HG03439 (cell line): Measurements from ENCODE around the gene PCDHB13.
"Not testable (repeated sequence)": the region's sequence is repeated elsewhere in the genome, so short reads cannot be mapped to it uniquely, and the experiment has no call there.

ENCODE experiments used
- ATAC-seq: cut with Tn5 transposase; IDR thresholded peaks from one replicate; pipeline ENCODE4 v1.9.1; 2021; ENCODE audit warnings: mild to moderate bottlenecking, moderate library complexity; ENCODE audit not compliant: unreplicated experiment

The PCDHB13 gene

DNA sequence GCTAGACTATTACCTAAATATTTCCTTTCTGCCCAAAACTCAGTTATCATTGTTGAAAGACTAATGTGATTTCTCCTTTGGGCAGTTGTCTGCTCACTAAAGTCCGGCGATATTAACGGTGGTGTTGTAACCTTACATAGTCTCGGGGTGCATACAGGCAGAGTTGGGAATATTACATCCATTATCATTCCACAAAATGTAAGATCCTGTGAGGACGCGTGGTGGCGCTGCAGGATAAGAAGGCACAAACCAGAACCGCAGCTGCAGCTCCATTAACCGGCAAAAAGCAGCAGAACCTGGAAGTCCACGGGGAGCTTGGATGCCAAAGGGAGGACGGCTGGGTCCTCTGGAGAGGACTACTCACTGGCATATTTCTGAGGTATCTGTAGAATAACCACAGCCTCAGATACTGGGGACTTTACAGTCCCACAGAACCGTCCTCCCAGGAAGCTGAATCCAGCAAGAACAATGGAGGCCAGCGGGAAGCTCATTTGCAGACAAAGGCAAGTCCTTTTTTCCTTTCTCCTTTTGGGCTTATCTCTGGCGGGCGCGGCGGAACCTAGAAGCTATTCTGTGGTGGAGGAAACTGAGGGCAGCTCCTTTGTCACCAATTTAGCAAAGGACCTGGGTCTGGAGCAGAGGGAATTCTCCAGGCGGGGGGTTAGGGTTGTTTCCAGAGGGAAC, at the start of gene PCDHB13:
Gene PCDHB13, plus strand, starts transcription at position 264 of the 684 bp plus-strand sequence. Its CDS starts 205 bp downstream, at position 469.
- not testable (repeated sequence) for ATAC-seq

DNA sequence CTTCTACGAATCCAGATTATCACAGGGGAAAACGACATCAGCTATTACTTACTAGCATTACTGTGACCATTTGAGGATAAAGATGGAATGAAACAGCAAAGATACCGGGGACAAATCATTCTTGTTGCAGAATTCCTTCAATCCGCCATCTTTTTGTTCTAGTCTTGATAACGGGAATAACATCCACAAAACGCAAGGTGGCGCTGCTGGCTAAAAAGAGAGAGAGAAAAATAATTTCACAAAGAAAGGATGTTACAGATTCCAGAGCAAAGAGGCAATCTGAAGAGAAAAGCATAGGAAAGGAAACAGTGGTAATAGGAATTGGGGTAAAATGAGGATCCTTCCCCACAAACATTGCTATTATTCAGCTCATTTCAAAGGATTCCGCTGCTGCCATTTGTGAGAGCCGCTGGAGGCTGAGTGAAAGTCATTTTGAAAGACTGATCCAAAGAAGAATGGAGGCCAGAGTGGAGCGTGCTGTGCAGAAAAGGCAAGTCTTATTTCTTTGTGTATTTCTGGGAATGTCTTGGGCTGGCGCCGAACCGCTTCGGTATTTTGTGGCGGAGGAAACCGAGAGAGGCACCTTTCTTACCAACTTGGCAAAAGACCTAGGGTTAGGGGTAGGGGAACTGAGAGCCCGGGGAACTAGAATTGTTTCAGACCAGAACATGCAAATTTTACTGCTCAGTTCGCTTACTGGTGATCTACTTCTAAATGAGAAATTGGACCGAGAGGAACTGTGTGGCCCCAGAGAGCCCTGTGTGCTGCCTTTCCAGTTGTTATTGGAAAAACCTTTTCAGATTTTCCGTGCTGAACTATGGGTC, 41.1 kb upstream of the PCDHB13 start, which contains the start of gene PCDHB7:
Gene PCDHB7, plus strand, starts transcription at position 264 of the 824 bp plus-strand sequence. Its CDS starts 192 bp downstream, at position 456.
- ATAC-seq = no peak

DNA sequence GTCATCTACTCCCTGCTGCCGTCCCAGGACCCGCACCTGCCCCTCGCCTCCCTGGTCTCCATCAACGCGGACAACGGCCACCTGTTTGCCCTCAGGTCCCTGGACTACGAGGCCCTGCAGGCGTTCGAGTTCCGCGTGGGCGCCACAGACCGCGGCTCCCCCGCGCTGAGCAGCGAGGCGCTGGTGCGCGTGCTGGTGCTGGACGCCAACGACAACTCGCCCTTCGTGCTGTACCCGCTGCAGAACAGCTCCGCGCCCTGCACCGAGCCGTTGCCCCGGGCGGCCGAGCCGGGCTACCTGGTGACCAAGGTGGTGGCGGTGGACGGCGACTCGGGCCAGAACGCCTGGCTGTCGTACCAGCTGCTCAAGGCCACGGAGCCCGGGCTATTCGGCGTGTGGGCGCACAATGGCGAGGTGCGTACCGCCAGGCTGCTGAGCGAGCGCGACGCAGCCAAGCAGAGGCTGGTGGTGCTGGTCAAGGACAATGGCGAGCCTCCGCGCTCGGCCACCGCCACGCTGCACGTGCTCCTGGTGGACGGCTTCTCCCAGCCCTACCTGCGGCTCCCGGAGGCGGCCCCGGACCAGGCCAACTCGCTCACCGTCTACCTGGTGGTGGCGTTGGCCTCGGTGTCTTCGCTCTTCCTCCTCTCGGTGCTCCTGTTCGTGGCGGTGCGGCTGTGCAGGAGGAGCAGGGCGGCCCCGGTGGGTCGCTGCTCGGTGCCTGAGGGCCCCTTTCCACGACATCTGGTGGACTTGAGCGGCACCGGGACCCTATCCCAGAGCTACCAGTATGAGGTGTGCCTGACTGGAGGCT, 39.2 kb upstream of the PCDHB13 start:
- not testable (repeated sequence) for ATAC-seq

DNA sequence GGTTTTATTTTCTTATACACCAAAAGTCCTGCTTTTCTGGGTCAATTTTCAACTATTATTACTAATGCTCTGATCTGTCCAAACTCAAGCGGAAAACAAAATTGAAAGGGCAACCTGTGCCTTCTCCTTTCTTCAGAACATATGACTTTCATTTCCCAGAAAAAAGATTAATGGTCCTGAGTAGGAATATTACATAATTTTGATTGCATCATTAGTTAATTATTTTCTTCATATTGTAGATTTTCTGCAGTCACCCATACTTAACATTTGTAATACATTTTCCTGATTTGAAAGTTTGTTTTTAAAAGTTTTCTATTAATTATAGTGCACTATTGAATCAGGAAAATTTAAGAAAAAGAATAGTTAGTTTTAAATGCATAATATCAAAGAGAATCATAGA, 37.8 kb upstream of the PCDHB13 start:
- ATAC-seq = no peak

DNA sequence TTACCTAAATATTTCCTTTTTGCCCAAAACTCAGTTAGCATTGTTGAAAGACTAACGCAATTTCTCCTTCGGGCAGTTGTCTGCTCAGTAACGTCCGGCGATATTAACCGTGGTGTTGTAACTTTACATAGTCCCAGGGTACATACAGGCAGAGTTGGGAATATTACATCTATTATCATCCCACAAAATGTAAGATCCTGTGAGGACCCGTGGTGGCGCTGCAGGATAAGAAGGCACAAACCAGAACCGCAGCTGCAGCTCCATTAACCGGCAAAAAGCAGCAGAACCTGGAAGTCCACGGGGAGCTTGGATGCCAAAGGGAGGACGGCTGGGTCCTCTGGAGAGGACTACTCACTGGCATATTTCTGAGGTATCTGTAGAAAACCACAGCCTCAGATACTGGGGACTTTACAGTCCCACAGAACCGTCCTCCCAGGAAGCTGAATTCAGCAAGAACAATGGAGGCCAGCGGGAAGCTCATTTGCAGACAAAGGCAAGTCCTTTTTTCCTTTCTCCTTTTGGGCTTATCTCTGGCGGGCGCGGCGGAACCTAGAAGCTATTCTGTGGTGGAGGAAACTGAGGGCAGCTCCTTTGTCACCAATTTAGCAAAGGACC, 36.0 kb upstream of the PCDHB13 start, which contains the start of gene PCDHB8:
Gene PCDHB8, plus strand, starts transcription at position 214 of the 615 bp plus-strand sequence. Its CDS starts 245 bp downstream, at position 459.
- ATAC-seq = not testable (repeated sequence)

DNA sequence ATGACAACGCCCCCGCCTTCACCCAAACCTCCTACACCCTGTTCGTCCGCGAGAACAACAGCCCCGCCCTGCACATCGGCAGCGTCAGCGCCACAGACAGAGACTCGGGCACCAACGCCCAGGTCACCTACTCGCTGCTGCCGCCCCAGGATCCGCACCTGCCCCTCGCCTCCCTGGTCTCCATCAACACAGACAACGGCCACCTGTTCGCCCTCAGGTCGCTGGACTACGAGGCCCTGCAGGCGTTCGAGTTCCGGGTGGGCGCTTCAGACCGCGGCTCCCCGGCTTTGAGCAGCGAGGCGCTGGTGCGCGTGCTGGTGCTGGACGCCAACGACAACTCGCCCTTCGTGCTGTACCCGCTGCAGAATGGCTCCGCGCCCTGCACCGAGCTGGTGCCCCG, 34.3 kb upstream of the PCDHB13 start:
- not testable (repeated sequence) for ATAC-seq

DNA sequence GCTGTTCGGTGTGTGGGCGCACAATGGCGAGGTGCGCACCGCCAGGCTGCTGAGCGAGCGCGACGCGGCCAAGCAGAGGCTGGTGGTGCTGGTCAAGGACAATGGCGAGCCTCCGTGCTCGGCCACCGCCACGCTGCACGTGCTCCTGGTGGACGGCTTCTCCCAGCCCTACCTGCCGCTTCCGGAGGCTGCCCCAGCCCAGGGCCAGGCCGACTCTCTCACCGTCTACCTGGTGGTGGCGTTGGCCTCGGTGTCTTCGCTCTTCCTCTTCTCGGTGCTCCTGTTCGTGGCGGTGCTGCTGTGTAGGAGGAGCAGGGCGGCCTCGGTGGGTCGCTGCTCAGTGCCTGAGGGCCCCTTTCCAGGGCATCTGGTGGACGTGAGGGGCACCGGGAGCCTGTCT, 33.8 kb upstream of the PCDHB13 start:
- ATAC-seq = not testable (repeated sequence)

DNA sequence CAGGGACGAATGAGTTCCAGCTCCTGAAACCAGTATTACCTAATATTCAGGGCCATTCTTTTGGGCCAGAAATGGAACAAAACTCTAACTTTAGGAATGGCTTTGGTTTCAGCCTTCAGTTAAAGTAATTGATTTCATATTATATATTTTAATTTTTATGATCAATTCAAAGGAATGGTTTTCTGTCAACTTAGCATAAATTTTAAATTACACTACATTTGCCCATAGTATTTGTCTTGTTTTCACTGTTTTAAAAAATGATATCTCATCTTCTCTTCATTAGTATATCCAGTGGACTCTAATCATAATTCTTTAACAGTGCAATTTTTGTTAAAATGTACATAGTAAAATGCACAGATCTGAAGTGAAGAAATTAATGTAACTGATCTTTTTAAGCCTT, 33.4 kb upstream of the PCDHB13 start:
- no peak for ATAC-seq

DNA sequence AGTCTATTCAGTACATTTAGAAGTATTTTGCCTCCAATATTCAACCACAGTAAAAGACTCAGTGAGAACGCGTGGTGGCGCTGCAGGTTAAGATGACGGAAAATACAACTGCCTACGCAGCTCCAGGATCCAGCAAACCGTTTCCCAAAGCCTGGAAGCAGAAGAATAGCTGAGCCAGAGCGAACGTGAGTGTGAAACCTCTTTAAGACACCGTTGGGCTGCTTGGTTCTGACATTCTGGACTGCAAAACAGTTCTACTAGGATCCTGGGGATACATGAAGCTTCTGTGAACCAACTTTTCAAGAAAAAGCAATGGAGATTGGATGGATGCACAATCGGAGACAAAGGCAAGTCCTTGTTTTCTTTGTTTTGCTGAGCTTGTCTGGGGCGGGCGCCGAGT, 31.5 kb upstream of the PCDHB13 start, which contains the start of gene PCDHB16:
Gene PCDHB16, plus strand, starts transcription at position 140 of the 400 bp plus-strand sequence. Its CDS starts 173 bp downstream, at position 313.
- ATAC-seq = no peak

DNA sequence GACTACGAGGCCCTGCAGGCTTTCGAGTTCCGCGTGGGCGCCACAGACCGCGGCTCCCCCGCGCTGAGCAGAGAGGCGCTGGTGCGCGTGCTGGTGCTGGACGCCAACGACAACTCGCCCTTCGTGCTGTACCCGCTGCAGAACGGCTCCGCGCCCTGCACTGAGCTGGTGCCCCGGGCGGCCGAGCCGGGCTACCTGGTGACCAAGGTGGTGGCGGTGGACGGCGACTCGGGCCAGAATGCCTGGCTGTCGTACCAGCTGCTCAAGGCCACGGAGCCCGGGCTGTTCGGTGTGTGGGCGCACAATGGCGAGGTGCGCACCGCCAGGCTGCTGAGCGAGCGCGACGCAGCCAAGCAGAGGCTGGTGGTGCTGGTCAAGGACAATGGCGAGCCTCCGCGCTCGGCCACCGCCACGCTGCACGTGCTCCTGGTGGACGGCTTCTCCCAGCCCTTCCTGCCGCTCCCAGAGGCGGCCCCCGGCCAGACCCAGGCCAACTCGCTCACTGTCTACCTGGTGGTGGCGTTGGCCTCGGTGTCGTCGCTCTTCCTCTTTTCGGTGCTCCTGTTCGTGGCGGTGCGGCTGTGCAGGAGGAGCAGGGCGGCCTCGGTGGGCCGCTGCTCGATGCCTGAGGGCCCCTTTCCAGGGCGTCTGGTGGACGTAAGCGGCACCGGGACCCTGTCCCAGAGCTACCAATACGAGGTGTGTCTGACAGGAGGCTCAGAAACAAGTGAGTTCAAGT, 29.4 kb upstream of the PCDHB13 start:
- not testable (repeated sequence) for ATAC-seq

DNA sequence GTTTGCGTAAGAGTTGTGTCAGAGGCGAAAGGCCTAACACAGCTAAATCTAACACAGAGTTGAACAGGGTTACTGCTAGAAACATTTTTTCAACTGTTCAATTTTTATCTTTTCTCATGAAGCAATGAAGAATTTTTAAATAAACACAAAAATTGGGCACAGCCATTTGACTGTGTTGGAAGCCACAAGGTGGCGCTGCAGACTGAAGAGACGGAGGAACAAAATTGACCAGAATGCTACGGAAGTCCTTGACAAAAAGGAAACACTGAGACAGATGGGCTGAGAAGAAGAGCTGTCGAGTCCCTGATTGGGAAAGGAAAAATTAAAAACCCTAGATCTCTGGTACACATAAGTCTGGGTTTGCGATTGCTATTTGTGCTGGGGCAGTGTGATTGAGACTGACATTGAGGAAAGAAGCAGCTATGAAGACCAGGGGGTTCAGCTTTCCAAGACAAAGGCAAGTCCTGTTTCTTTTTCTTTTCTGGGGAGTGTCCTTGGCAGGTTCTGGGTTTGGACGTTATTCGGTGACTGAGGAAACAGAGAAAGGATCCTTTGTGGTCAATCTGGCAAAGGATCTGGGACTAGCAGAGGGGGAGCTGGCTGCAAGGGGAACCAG, 26.7 kb upstream of the PCDHB13 start, which contains the start of gene PCDHB9:
Gene PCDHB9, plus strand, starts transcription at position 265 of the 616 bp plus-strand sequence. Its CDS starts 158 bp downstream, at position 423.
- ATAC-seq = no peak

DNA sequence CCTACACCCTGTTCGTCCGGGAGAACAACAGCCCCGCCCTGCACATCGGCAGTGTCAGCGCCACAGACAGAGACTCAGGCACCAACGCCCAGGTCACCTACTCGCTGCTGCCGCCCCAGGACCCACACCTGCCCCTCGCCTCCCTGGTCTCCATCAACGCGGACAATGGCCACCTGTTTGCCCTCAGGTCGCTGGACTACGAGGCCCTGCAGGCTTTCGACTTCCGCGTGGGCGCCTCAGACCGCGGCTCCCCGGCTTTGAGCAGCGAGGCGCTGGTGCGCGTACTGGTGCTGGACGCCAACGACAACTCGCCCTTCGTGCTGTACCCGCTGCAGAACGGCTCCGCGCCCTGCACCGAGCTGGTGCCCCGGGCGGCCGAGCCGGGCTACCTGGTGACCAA, 25.0 kb upstream of the PCDHB13 start:
- not testable (repeated sequence) for ATAC-seq

DNA sequence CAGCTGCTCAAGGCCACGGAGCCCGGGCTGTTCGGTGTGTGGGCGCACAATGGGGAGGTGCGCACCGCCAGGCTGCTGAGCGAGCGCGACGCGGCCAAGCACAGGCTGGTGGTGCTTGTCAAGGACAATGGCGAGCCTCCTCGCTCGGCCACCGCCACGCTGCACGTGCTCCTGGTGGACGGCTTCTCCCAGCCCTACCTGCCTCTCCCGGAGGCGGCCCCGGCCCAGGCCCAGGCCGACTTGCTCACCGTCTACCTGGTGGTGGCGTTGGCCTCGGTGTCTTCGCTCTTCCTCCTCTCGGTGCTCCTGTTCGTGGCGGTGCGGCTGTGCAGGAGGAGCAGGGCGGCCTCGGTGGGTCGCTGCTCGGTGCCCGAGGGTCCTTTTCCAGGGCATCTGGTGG, 24.6 kb upstream of the PCDHB13 start:
- ATAC-seq = not testable (repeated sequence)

DNA sequence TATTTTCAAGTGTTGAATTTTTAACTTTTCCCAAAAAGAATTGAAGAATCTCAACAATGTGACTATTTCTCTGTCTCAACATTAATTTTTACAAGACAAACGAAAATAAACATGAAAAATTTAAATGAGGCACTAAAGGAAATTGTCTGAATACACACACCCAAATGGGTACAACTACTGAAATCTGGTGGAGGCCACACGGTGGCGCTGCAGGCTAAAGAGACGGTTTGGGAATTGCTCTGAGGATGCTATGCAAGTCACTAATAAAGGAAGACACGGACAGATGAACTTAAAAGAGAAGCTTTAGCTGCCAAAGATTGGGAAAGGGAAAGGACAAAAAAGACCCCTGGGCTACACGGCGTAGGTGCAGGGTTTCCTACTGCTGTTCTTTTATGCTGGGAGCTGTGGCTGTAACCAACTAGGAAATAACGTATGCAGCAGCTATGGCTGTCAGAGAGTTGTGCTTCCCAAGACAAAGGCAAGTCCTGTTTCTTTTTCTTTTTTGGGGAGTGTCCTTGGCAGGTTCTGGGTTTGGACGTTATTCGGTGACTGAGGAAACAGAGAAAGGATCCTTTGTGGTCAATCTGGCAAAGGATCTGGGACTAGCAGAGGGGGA, 21.5 kb upstream of the PCDHB13 start, which contains the start of gene PCDHB10:
Gene PCDHB10, plus strand, starts transcription at position 244 of the 616 bp plus-strand sequence. Its CDS starts 200 bp downstream, at position 444.
- no peak for ATAC-seq

DNA sequence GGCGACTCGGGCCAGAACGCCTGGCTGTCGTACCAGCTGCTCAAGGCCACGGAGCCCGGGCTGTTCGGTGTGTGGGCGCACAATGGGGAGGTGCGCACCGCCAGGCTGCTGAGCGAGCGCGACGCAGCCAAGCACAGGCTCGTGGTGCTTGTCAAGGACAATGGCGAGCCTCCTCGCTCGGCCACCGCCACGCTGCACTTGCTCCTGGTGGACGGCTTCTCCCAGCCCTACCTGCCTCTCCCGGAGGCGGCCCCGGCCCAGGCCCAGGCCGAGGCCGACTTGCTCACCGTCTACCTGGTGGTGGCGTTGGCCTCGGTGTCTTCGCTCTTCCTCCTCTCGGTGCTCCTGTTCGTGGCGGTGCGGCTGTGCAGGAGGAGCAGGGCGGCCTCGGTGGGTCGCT, 19.4 kb upstream of the PCDHB13 start:
- not testable (repeated sequence) for ATAC-seq

DNA sequence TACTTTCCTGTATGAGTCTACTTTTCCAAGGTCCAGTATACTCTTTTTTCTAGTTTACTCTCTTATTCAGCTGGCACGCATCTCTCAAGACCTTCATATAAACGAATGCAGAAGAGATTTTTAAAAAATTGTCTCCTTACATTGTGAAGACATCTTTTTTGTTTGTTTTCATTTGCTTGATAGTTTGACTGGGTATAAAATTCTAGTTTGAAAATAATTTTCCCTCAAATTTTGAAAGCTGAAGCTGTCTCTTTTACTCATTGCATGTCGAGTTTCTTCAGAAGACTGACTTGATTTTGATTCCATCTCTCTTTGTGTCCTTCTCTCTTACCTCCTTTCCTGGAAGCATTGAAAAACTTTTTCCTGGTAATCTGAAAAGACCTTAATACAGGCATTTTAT, 17.4 kb upstream of the PCDHB13 start:
- ATAC-seq = no peak

DNA sequence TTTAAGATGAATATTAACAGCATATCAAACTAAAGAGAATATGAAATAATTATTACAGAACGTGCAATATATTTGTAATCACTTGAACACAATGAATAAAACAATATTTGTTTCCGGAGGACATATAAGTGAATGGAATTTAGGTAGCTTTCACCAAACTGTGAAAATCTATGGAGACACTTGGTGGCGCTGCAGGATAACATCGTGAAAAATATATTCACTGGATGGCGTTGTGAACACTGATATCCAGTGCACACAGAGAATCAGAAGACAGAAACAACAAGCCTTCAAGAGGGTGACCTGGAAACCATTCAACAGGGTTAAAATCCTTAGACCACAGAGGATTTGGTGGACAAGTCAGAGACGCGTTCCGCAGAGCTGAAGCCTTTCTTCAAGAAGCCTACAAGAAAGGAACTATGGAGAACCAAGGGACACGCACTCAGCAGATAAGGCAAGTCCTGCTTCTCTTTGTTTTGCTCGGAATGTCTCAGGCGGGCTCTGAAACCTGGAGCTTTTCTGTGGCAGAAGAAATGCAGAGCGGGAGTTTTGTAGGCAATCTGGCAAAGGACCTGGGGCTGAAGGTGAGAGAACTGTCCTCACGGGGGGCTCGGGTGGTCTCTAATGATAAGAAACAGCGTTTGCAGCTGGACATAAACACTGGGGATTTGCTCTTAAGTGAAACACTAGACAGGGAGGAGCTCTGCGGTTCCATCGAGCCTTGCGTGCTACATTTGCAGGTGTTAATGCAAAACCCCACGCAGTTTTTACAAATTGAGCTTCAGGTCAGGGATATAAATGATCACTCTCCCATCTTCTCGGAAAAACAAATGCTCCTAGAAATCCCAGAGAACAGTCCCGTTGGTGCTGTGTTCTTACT, 14.1 kb upstream of the PCDHB13 start, which contains the start of gene PCDHB11:
Gene PCDHB11, plus strand, starts transcription at position 269 of the 877 bp plus-strand sequence. Its CDS starts 148 bp downstream, at position 417.
- ATAC-seq = no peak
